Suprapubic skin (tissue), 4 donors: ENCODE data around the gene CHAT. TPM values are rescaled to one million over a fixed set of nuclear protein-coding genes. Genes with fewer than 3 reads are reported as not detected.
"Not testable (repeated sequence)": the region's sequence is repeated elsewhere in the genome, so short reads cannot be mapped to it uniquely, and the experiment has no call there.

ENCODE experiments used
- DNase-seq, 2 donors: peaks; one replicate each; pipeline ENCODE4 v3.0.0-alpha.2; 2019; ENCODE audit warnings: low spot score in 2 of 2
- H3K27ac ChIP-seq: fragments of 200-600 bp; sonication (generic); one replicate; pipeline ENCODE4 v1.5.1; 2019
- H3K27me3 ChIP-seq: fragments of 200-600 bp; sonication (generic); one replicate; pipeline ENCODE4 v1.5.1; 2019
- H3K36me3 ChIP-seq: fragments of 200-600 bp; sonication (generic); one replicate; pipeline ENCODE4 v1.5.1; 2019
- H3K4me1 ChIP-seq: fragments of 200-600 bp; sonication (generic); one replicate; pipeline ENCODE4 v1.5.1; 2019
- H3K4me3 ChIP-seq: fragments of 200-600 bp; sonication (generic); one replicate; pipeline ENCODE4 v1.5.1; 2019; ENCODE audit warnings: mild to moderate bottlenecking
- H3K9me3 ChIP-seq: fragments of 200-600 bp; sonication (generic); one replicate; pipeline ENCODE4 v1.5.1; 2019
- EP300 ChIP-seq: sonication (generic); formaldehyde crosslinking; IDR thresholded peaks from one replicate; pipeline ENCODE4 v1.6.1; 2017; ENCODE audit warnings: antibody characterized with exemption
- POLR2A ChIP-seq, 2 donors: fragments of 450-650 bp; IDR thresholded peaks; one replicate each; pipeline ENCODE4 v1.6.1; 2017; ENCODE audit warnings: antibody characterized with exemption in 2 of 2, mild to moderate bottlenecking in 2 of 2, moderate library complexity in 2 of 2
- POLR2AphosphoS5 ChIP-seq, 3 donors: sonication (generic); formaldehyde crosslinking; IDR thresholded peaks; one replicate each; pipeline ENCODE4 v1.6.1; 2017; ENCODE audit warnings: antibody characterized with exemption in 3 of 3
- WGBS: methylation state at CpG from one replicate; pipeline ENCODE4 v1.1.5; 2018; 5-methylcytosine and 5-hydroxymethylcytosine counted together
- total RNA-seq, 4 donors: library from RNA; depleted of rRNA; stranded (reverse); fragments of >200 nt; gene quantifications; one replicate each; pipeline ENCODE4 v1.1.0, GENCODE V29; 2016
- TF ChIP-seq, protein P1 (sequence below), 2 donors: fragments of 200-600 bp in 1 of 2; fragments of 450-650 bp in 1 of 2; sonication (generic) in 1 of 2; IDR thresholded peaks; one replicate each; pipeline ENCODE4 v1.5.1; 2016 to 2019; ENCODE audit warnings: antibody characterized with exemption in 2 of 2, mild to moderate bottlenecking in 1 of 2, moderate library complexity in 1 of 2

The CHAT gene
- total RNA-seq, 4 donors from 2014 or later = not detected

DNA sequence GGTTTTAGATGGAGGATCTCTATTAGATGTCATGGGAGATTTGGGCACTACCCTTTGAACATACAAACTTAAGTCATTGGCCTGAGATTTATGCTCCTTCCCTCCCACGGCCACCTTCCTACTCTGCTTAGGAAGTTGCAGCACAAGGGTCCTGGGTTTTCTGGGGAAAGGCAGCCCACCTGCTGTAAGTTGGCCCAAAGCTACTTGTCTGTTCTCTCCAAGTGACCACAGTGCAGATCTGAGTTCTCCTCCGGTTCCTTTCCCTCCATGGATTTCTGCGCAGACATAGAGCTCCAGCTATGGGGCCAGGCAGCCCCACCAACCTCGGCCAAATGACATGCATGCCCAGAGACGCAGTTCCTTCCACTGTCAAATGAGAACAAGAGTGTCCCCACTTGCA is 52.8 kb downstream of the CHAT start:
- TF ChIP-seq, protein P1, sequence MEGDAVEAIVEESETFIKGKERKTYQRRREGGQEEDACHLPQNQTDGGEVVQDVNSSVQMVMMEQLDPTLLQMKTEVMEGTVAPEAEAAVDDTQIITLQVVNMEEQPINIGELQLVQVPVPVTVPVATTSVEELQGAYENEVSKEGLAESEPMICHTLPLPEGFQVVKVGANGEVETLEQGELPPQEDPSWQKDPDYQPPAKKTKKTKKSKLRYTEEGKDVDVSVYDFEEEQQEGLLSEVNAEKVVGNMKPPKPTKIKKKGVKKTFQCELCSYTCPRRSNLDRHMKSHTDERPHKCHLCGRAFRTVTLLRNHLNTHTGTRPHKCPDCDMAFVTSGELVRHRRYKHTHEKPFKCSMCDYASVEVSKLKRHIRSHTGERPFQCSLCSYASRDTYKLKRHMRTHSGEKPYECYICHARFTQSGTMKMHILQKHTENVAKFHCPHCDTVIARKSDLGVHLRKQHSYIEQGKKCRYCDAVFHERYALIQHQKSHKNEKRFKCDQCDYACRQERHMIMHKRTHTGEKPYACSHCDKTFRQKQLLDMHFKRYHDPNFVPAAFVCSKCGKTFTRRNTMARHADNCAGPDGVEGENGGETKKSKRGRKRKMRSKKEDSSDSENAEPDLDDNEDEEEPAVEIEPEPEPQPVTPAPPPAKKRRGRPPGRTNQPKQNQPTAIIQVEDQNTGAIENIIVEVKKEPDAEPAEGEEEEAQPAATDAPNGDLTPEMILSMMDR (IDR thresholded peaks at IDR 0.05) = no peak
- TF ChIP-seq POLR2AphosphoS5 (IDR thresholded peaks at IDR 0.05) = no peak
- TF ChIP-seq POLR2A (IDR thresholded peaks at IDR 0.05) = no peak
- no peak for TF ChIP-seq EP300
- H3K9me3 ChIP-seq = no peaks in the 10 kb centered on the region
- no peaks in the 10 kb centered on the region for H3K4me1 ChIP-seq
- DNase-seq = peak in 1 of 2 donors; percentile 55
- H3K27ac ChIP-seq = no peak overlapping the region
- 94% methylated on average over 5 of the region's 5 CpGs for WGBS
- H3K36me3 ChIP-seq = no peaks in the 10 kb centered on the region
- H3K4me3 ChIP-seq = no peak overlapping the region
- H3K27me3 ChIP-seq = peaks cover 5% of the 10 kb centered on the region

DNA sequence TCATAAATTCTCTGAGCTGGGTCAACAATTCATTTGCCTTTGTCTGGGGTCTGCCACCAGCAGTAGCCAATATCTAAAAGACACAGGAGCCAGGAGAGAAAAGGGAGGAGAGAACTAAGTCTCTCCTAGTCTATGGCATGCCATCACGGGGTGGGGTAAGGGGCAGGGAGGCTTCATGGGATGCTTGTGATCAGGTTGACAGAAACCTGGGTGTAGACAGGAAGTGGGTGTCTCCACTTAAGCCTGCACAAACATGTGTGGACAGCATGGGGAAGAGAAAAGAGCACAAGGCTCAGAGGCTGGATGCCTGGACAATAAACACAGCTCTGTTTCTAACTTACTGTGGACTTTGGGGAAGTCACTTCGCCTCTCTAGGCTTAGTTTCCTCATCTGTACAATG is 54.2 kb downstream of the CHAT start:
- Histone ChIP-seq H3K4me3 (no peak overlapping the region), H3K27me3 (peaks cover 5% of the 10 kb centered on the region), H3K27ac (no peak overlapping the region), H3K36me3 (no peaks in the 10 kb centered on the region), H3K4me1 (no peaks in the 10 kb centered on the region), H3K9me3 (no peaks in the 10 kb centered on the region)
- WGBS = 47% methylated on average over 2 of the region's 2 CpGs
- TF ChIP-seq POLR2AphosphoS5 (IDR thresholded peaks at IDR 0.05) (no peak), POLR2A (IDR thresholded peaks at IDR 0.05) (no peak), EP300 (no peak)
- TF ChIP-seq, protein P1 (IDR thresholded peaks at IDR 0.05) = no peak
- no peak for DNase-seq

DNA sequence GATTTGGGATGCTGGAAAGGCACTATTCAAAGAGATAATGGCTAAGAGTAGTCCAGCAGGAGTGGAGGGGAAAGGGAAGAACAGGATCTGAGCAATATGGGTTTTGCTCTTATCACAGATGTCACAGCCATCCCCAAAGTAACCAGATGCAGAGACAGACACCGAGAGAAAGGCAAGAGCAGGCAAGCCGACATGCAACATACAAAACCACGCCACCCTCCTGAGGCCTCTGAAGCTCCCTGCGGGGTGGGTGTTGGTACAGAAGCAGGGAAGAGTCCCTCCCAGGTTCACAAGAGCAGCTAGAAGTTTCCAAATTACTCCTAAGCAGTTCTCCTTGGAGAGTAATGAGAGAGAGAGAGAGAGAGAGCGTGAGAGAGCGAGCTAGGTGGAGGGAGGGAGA is 54.8 kb downstream of the CHAT start:
- Histone ChIP-seq H3K4me3 (no peak overlapping the region), H3K27me3 (peaks cover 5% of the 10 kb centered on the region), H3K9me3 (no peaks in the 10 kb centered on the region), H3K4me1 (no peaks in the 10 kb centered on the region), H3K27ac (no peak overlapping the region), H3K36me3 (no peaks in the 10 kb centered on the region)
- peak in 1 of 2 donors; percentile 43 for DNase-seq
- WGBS = 52% methylated on average over 6 of the region's 6 CpGs
- TF ChIP-seq EP300 = no peak
- TF ChIP-seq POLR2A (IDR thresholded peaks at IDR 0.05) = no peak

DNA sequence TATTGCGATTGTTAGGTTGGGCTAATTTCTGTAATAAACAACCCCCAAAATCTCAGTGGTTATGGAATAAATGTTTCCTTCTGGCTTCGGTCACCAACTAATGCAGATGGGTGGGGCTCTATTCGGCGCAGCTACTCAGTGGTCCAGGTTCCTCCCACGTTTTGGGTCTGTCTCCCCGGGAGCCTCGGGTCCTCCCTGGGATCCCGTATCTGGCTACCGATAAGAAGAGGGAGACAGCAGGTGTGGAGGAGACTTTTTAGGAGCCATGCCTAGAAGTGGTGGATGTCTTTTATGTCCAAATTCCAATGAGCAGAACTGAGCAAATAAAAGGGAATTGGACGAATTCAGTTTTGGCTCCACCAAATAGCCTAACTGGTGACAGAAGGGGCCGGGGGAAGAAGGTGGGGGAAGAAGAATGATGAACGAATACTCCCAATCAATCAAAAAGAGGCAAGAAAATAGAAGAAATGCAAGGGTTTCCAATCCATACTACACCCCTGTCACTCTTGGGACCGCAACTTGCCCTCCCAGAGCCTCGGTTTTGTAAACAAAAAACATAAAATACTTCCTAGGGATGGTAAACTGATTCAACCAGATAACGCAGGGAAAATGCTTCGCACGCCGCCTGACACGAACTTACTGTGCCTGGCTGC is 65.1 kb downstream of the CHAT start:
- Histone ChIP-seq H3K27me3 (peaks cover 26% of the 10 kb centered on the region), H3K4me3 (no peak overlapping the region), H3K4me1 (peaks cover 4% of the 10 kb centered on the region), H3K9me3 (no peaks in the 10 kb centered on the region), H3K27ac (no peak overlapping the region), H3K36me3 (no peaks in the 10 kb centered on the region)
- TF ChIP-seq POLR2AphosphoS5 (IDR thresholded peaks at IDR 0.05) = no peak
- no peak for TF ChIP-seq EP300
- no peak for TF ChIP-seq POLR2A (IDR thresholded peaks at IDR 0.05)
- TF ChIP-seq, protein P1 (IDR thresholded peaks at IDR 0.05) = no peak
- whole genome bisulfite sequencing = 15% methylated on average over 19 of the region's 19 CpGs
- peak in 1 of 2 donors; percentile 40 for DNase-seq

DNA sequence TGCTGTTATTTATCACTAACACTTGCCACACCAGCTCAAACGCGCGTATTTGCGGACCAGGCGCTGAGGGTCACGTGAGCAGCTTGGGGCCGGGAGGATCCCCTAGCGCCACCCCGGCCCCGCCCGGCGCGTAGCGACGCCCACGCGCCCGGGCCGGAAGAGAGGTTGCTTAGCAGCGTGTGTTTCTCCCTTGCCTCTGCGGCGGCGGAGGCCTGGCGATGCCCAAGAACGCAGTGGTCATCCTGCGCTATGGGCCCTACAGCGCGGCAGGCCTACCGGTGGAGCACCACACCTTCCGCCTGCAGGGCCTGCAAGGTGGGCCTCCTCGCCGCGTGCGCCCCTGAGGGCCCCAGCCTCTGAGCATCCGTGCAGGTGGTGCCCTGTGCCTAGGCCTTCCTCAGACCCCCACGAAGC is 65.7 kb downstream of the CHAT start, which contains the start of gene C10orf53:
C10orf53 (plus strand) TSS at position 172 of the 414 bp plus-strand sequence; CDS start at position 219, 47 bp downstream.
- H3K4me3 ChIP-seq = no peak within 1 kb of the TSS
- peak in 1 of 2 donors; percentile 43 for DNase-seq
- WGBS = 0% methylated on average over 9 of the region's 36 CpGs

DNA sequence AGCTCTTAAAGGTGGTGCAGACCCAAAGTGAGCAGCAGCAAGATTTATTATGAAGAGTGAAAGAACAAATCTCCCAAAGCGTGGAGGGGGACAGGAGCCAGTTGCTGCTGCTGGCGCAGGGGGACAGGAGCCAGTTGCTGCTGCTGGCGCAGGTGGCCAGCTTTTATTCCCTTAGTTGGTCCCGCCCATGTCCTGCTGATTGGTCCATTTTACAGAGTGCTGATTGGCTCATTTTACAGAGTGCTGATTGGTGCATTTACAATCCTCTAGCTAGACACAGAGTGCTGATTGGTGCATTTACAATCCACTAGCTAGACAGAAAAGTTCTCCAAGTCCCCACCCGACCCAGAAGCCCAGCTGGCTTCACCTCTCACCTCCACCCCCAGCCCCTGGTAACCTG is 68.6 kb downstream of the CHAT start:
- not testable (repeated sequence) for H3K36me3 ChIP-seq, DNase-seq, H3K9me3 ChIP-seq, H3K4me3 ChIP-seq, H3K4me1 ChIP-seq, H3K27ac ChIP-seq
- WGBS = 72% methylated on average over 5 of the region's 5 CpGs
- peaks cover 29% of the 10 kb centered on the region for H3K27me3 ChIP-seq

More for the DNA sequence above, 65.7 kb downstream of the CHAT start, which contains the start of gene C10orf53:
- Histone ChIP-seq H3K36me3 (no peaks in the 10 kb centered on the region), H3K27ac (no peak within 1 kb of the TSS), H3K27me3 (peaks cover 26% of the 10 kb centered on the region), H3K4me1 (peaks cover 4% of the 10 kb centered on the region), H3K9me3 (no peaks in the 10 kb centered on the region)
- TF ChIP-seq POLR2A (IDR thresholded peaks at IDR 0.05) (no peak), POLR2AphosphoS5 (IDR thresholded peaks at IDR 0.05) (no peak), EP300 (no peak)
